C4-2B (cell line): ENCODE data around the gene LEMD2.

ENCODE experiments used
- CTCF ChIP-seq: fragments of 450-650 bp; conservative IDR thresholded peaks from 2 replicates; pipeline ENCODE4 v1.5.1; 2017; ENCODE audit warnings: mild to moderate bottlenecking
- ZFX ChIP-seq: fragments of 450-650 bp; IDR thresholded peaks from 2 replicates; pipeline ENCODE4 v1.6.1; 2017

- no peak for TF ChIP-seq CTCF
- TF ChIP-seq ZFX, result no peak
Measured at GRCh38 chr6:33738879-33739278, 50.1 kb downstream of the LEMD2 start.
